Mucosa of stomach (tissue), 1 donor: ENCODE data around the gene PTTG1.

ENCODE experiments used
- H3K27me3 ChIP-seq: one replicate; pipeline ENCODE4 v1.7.0; 2013; ENCODE audit warnings: mild to moderate bottlenecking, low read length; ENCODE audit not compliant: control insufficient read depth, insufficient read depth
- H3K36me3 ChIP-seq: one replicate; pipeline ENCODE4 v1.7.0; 2013; ENCODE audit warnings: low read length; ENCODE audit not compliant: control insufficient read depth, insufficient read depth
- H3K4me1 ChIP-seq: one replicate; pipeline ENCODE4 v1.7.0; 2013; ENCODE audit warnings: mild to moderate bottlenecking, low read length; ENCODE audit not compliant: control insufficient read depth, insufficient read depth
- H3K4me3 ChIP-seq: one replicate; pipeline ENCODE4 v1.7.0; 2013; ENCODE audit warnings: low read length
- H3K9ac ChIP-seq: one replicate; pipeline ENCODE4 v1.7.0; 2013; ENCODE audit warnings: mild to moderate bottlenecking, low read length, moderate library complexity
- H3K9me3 ChIP-seq: one replicate; pipeline ENCODE4 v1.7.0; 2013; ENCODE audit warnings: mild to moderate bottlenecking, low read length, moderate library complexity; ENCODE audit not compliant: control insufficient read depth
- donor health status: Pancreatic carcinoma.

Gene PTTG1

DNA sequence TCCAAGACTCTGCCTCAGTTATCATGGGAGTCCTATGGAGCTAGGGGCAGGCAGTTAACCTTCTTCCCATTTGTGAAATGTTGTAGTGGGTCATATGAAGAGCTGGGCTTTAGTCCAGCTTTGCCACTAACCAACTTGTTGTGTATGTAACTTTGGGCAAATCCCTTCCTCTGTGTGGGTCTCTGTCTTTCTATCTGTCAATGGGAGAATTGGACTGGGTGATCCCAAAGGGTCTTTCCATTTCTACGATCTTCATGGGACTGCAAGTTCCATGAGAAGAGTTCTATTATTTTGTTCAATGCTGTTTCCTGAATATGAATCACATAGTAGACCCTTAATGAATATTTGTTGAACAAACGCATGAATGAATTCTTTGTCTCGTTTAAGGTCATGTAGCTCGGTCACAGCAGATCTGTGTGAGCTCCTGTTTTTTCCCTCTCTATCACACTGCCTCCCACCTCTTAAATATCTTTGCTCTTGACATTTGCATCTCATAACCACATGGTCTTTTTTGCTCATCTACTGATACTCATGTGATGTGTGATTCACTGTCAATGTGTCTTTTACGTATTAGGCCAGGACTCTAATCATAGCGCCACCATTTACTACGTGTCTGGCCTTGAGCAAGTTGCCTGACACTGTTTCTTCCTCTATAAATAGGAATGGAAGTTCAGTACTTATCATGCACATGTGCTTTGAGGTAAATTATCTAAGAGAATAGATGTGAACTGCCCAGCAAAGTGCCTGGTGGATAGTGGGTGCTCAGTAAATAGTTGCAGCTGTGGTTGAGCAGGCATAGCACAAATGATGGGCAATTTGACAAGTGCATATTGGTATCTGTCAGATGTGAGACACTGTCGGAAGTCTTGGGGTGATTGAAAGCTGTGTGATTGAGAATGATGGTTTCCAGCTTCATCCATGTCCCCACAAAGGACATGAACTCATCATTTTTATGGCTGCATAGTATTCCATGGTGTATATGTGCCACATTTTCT lies 37.4 kb downstream of the PTTG1 start:
- Histone ChIP-seq H3K4me1 (peaks cover 6% of the 10 kb centered on the region), H3K9me3 (no peaks in the 10 kb centered on the region), H3K9ac (no peak overlapping the region), H3K27me3 (no peaks in the 10 kb centered on the region), H3K4me3 (no peak overlapping the region), H3K36me3 (no peaks in the 10 kb centered on the region)

DNA sequence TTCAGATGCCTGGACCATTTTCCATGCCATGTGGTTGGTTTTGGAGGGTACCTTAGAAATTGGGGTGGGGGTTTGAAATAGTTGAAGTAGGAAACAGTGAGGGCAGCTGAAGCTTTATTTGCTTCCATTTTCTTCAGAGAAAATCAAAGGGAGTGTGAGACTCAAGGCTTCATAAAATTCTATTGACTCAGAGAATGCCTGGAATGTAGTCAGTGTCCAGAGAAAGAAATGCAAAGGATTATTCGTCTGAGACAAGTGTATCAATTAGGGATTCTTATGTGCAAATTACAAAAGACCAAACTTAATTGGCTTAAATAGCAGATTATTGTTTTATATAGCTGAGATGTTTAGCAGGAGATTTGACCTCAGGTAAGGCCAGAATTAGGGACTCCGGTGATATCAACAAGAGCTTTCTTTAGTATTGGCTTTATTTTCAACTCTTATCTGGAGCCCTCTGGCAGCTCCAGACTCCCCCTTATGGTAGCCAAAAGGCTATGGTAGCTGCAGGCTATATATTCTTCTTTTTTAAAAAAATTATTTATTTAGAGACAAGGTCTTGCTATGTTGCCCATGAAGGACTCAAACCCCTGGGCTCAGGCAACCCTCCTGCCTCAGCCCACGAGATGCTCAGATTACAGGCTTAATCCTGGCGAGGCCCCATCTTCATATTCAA lies 38.9 kb downstream of the PTTG1 start:
- Histone ChIP-seq H3K27me3 (no peaks in the 10 kb centered on the region), H3K36me3 (no peaks in the 10 kb centered on the region), H3K4me1 (peaks cover 8% of the 10 kb centered on the region), H3K4me3 (no peak overlapping the region), H3K9me3 (no peaks in the 10 kb centered on the region), H3K9ac (no peak overlapping the region)

DNA sequence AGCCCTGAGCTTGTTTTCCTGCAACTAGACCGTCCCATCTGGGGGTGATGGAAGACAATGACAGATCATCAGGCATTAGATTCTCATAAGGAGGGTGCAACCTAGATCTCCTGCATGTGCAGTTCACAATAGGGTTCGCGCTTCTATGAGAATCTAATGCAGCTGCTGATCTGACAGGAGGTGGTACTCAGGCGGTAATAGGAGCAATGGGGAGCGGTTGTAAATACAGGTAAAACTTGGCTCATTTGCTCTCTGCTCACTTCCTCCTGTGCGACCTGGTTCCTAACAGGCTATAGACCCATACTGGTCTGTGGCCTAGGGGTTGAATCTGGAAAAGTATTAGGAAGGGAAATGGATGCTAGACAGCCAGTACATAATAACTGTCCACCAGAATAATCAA lies 39.7 kb downstream of the PTTG1 start:
- Histone ChIP-seq H3K36me3 (no peaks in the 10 kb centered on the region), H3K27me3 (no peaks in the 10 kb centered on the region), H3K9ac (no peak overlapping the region), H3K9me3 (no peaks in the 10 kb centered on the region), H3K4me3 (no peak overlapping the region), H3K4me1 (peaks cover 9% of the 10 kb centered on the region)

DNA sequence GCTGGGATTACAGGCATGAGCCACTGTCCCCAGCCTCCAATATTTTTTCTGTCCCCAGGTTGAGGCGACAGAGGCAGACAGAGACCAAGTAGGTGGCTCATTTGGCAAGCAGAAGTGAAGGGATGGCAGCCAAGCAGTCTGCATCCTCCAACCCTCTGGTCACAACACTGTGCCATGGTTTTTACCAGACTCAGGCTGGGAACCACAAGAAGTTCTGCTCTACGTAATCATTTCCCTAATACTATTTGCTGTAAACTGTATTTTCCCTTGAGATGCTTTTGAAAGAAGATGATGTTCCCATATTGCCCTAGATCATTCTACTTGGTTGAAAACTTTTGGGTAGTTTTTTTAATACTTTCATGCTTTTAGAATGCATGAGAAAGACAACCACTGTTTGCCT lies 40.5 kb downstream of the PTTG1 start:
- Histone ChIP-seq H3K27me3 (no peaks in the 10 kb centered on the region), H3K4me3 (no peak overlapping the region), H3K9me3 (no peaks in the 10 kb centered on the region), H3K9ac (no peak overlapping the region), H3K4me1 (peaks cover 16% of the 10 kb centered on the region), H3K36me3 (no peaks in the 10 kb centered on the region)

DNA sequence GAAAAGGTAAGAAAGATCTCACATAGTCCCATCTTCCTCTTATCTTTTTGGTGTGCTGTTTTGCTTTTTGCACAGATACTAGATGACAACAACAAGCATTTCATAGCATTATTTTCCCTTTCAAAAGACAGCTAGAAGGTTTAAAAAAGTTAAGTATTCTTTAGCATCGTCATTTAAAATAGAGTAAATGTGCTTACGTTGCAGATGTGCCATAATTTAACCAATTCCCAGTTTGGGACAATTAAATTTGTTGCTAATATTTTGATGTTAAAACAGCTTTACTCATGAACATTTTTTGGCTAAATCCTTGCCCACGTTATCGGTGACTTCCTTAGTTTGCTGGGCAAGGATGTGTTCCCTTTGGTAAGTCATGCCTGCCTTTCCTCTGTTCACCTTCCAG lies 41.6 kb downstream of the PTTG1 start:
- Histone ChIP-seq H3K9ac (no peak overlapping the region), H3K27me3 (no peaks in the 10 kb centered on the region), H3K4me1 (peaks cover 23% of the 10 kb centered on the region), H3K36me3 (no peaks in the 10 kb centered on the region), H3K4me3 (no peak overlapping the region), H3K9me3 (no peaks in the 10 kb centered on the region)

DNA sequence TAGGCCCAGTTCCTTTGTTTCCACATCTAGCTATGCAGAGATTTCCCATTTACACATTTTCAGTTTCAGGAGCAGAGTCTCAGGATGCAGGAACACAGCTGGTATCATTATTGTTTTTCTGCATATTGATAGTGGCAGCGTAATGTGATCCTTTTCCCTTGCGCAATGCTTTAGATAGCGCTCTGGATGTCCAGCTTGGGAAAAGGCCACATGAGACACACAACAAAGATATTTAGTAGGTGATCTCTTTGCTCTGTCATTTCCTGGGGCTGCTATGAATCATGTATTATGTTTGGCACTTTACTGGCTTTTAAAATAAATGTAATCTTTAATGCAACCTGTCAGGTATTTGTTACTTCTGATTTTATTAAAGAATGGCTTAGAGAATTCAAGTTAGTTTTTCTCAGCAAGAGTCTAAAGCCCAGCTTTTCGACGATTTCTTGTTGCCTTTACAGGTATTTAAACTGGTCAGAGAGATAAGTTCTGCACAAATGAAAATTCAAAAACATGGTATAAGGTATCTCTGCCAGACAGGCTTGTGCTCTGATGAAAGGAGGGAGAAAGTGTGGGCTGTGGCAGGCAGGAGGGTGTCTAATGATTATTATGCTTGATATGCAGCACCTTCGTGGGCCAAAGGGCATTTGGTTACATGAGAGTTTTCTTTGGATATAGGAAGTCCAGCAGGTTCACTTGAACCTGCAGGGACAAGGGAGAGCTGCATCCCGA lies 42.2 kb downstream of the PTTG1 start:
- Histone ChIP-seq H3K4me3 (no peak overlapping the region), H3K9me3 (no peaks in the 10 kb centered on the region), H3K36me3 (no peaks in the 10 kb centered on the region), H3K9ac (no peak overlapping the region), H3K27me3 (no peaks in the 10 kb centered on the region), H3K4me1 (peaks cover 24% of the 10 kb centered on the region)

DNA sequence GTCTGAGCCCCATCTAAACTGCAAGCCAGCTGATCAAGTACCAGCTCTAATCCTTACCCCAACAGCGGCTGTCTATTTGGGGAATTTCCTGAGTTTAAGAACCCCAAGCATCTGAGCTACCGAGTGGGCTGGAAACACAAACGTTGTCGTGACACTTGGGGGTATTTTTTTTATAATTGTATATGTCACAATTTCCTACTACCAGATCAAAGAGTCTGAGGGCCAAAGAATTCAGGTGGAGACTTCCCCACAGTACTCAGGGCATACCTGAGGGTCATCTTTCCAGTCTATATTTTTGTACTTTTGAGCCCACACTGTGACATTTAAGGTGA lies 42.8 kb downstream of the PTTG1 start:
- H3K9me3 ChIP-seq, result no peaks in the 10 kb centered on the region
- H3K9ac ChIP-seq, result no peak overlapping the region
- no peaks in the 10 kb centered on the region for H3K36me3 ChIP-seq
- no peaks in the 10 kb centered on the region for H3K27me3 ChIP-seq
- peaks cover 24% of the 10 kb centered on the region for H3K4me1 ChIP-seq
- H3K4me3 ChIP-seq, result no peak overlapping the region

DNA sequence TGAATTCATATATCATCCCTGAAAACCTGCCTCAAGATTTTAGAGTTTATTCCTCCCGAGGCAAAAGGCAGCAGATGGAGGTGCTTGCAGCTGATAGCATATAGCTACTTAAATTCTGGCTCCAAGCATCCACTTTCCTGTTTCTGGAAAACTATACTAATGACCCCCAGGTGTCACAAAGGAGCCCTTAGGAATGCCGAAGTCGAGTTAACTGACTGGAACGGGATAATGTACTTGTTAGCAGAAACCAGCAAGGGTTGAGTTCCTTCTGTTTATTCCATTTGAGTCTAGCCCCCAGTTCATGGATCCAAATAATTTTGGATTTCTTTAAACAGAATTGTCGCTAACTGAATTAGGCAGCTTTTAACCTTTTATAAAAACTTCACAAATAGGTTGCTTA lies 44.5 kb downstream of the PTTG1 start:
- H3K27me3 ChIP-seq, result no peaks in the 10 kb centered on the region
- H3K9me3 ChIP-seq, result no peaks in the 10 kb centered on the region
- H3K36me3 ChIP-seq, result no peaks in the 10 kb centered on the region
- H3K9ac ChIP-seq, result no peak overlapping the region
- H3K4me3 ChIP-seq, result no peak overlapping the region
- peaks cover 36% of the 10 kb centered on the region for H3K4me1 ChIP-seq

DNA sequence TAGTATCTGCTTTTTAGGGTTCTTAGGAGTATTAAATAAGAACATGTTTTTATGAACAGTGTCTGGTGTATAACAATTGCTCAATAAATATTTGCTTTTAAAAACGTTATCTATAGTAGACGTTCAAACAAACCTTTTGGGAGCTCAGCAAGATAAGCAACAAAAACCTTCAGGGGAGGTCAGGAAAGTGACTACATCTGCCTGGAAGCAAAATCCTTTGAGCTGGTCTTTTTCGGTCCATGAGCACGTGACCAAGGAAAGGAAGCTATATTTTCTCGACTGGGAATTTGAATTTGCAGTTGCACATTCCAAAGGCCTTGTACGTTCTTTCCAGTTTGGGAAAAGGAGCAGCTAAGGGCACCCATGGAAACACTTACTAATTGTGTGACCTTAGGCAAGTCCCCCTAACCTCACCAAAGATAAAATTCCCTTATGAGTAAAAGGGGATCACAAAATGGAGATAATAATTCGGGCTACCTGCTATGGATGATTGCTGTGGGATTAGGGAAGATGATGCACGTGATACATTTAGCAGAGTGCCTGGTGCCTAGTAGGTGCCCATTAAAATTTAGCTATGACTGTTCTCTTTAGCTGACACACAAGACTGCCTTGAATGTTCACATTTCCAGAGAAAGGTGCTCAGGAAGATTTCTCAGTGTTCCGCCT lies 45.4 kb downstream of the PTTG1 start:
- Histone ChIP-seq H3K4me1 (peaks cover 42% of the 10 kb centered on the region), H3K36me3 (no peaks in the 10 kb centered on the region), H3K9me3 (no peaks in the 10 kb centered on the region), H3K27me3 (no peaks in the 10 kb centered on the region), H3K9ac (no peak overlapping the region), H3K4me3 (no peak overlapping the region)

DNA sequence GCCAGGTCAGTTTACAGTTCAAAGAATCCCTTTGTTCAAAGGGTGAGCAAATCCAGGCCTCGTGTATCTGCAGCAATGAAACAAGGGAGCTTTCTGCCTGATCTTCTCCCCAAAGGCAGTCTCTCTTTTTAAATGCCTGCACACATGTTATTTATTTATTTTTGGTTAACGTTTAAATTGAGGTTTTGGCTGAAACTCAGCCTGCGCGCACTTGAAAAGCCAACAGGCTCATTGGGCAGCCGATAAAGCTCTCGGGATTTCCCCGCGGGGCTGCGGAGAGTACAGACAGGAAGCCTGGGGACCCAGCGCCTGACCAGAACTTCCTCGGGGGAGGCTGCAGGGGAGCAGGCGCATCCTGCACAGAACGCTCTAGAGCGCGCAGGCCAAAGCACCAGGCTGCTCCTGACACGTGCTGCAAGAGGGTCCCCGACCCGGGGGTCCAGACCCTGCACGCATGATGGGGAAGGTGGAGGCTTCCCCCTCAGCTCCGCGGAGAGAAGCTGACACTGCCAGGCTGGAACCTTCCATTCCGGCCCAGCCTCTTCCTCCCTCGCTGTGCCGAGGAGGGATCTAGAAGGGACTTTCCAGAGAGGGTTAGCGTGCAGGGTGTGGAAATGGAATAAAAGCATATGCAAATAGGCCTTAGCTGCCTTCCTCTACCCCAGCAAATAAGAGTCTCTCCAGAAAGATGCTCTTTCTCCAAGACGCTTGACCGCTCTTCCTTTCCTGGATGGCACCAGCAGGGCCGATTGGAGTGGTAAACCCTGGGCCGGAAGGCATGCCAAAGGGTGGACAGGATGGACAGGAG lies 46.1 kb downstream of the PTTG1 start:
- H3K9ac ChIP-seq, result no peak overlapping the region
- H3K9me3 ChIP-seq, result no peaks in the 10 kb centered on the region
- H3K4me3 ChIP-seq, result no peak overlapping the region
- H3K27me3 ChIP-seq, result no peaks in the 10 kb centered on the region
- peaks cover 42% of the 10 kb centered on the region for H3K4me1 ChIP-seq
- H3K36me3 ChIP-seq, result no peaks in the 10 kb centered on the region

DNA sequence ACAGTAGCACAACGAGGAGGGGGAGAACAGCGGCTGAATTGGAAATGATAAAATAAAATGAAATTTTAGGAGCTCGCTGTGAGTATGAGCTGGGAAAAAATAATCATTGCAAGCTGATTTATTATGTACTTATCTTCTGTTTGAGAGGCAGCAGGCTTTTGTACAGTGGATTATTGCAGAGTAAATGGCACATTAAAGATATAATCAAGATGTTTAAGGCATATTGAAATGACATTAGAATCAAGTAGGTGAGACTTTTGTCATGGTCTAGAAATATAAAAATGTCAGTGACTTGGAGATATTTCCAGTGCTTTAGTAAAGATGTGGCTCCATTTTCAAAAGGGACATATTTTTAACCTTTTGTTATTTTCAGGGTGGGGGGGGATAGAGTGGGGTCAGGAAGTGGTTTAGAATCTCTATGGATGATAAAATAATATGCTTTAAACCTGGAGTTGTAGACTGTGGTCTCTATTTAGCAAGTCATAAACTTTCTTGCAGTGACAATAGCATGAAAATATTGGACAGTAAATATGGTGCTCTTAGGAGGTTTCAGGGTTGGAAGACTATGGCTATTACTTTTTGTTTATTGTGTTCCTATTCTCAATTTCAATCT lies 46.8 kb downstream of the PTTG1 start:
- H3K9me3 ChIP-seq, result no peaks in the 10 kb centered on the region
- no peak overlapping the region for H3K4me3 ChIP-seq
- H3K4me1 ChIP-seq, result peaks cover 41% of the 10 kb centered on the region
- no peaks in the 10 kb centered on the region for H3K36me3 ChIP-seq
- no peak overlapping the region for H3K9ac ChIP-seq
- no peaks in the 10 kb centered on the region for H3K27me3 ChIP-seq
